Activated CD8-positive, alpha-beta memory T cell treated with anti-CD3 and anti-CD28 coated beads for 36 hours (primary cell): ENCODE data around the gene ZNF691. TPM values are rescaled to one million over a fixed set of nuclear protein-coding genes. Genes with fewer than 3 reads are reported as not detected.
"Not testable (repeated sequence)": the region's sequence is repeated elsewhere in the genome, so short reads cannot be mapped to it uniquely, and the experiment has no call there.

Source experiments
- CTCF ChIA-PET: fragments of 350-600 bp; sonication (Branson Sonifier 250); formaldehyde crosslinking; loops from one replicate; lab custom pipeline; 2021; ENCODE audit warnings: antibody characterized with exemption; lab: Charles Lee
- POLR2A ChIA-PET: fragments of 350-600 bp; sonication (Branson Sonifier 250); formaldehyde crosslinking; loops from one replicate; lab custom pipeline; 2021; ENCODE audit warnings: antibody characterized with exemption; lab: Charles Lee
- total RNA-seq, 2 experiments: library from RNA; stranded (reverse); gene quantifications; one replicate each; pipeline ENCODE4 v1.2.3, GENCODE V29; 2021

The ZNF691 gene
- total RNA-seq, 2 experiments from 2014 or later: 12.0 to 12.2 TPM

GRCh38 chr1:42886046-42886739 is 39.8 kb downstream of the ZNF691 start:
- POLR2A ChIA-PET: no interaction called here
- CTCF ChIA-PET: no interaction called here

DNA sequence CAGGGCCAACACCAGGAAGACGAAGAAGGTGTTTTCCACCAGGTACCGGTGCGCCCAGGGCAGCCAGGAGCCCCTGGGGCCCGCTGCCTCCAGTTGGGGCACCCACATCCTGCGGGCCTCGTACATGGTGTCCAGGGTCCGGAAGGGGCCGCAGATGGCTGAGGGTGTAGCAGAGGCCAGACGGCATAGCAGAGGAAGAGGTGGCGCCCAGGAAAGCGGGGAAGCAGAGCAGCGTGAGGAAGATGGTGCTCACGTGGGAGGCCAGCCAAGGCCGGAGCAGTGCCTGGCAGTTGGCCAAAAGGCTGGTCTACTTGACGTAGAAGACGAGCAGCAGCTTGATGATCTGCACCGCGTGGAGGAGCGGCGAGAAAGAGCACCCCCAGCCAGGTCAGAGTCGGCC is 40.4 kb downstream of the ZNF691 start:
- ChIA-PET CTCF (no interaction called here), POLR2A (no interaction called here)

DNA sequence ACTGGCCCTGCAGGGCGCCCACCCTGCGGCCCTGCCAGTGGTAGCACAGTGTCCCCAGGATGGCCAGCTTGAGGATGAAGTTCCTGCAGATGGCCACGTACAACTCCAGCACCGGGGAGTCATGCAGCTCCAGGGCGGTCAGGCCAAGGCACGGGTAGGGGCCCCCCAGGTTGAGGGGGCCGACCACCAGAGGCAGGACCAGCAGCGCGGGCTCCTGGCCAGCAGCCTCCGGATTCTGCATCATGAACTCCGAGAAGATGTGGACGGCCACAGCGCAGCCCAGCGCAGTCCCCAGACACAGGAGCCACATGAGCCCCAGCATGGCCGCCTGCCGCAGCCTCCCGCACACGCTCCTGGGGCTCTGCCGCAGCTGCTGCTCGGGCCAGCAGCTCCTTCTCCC is 41.0 kb downstream of the ZNF691 start:
- ChIA-PET POLR2A (no interaction called here), CTCF (no interaction called here)

- ChIA-PET POLR2A (no interaction called here), CTCF (no interaction called here)
Measured at GRCh38 chr1:42888013-42888633, 41.7 kb downstream of the ZNF691 start.

GRCh38 chr1:42889264-42889663 is 42.9 kb downstream of the ZNF691 start:
- ChIA-PET CTCF (interaction anchor here (0.7 kb wide), 1 partner anchor 67 kb away, joined by 3 read pairs; no protein-coding TSS in a partner anchor), POLR2A (no interaction called here)

DNA sequence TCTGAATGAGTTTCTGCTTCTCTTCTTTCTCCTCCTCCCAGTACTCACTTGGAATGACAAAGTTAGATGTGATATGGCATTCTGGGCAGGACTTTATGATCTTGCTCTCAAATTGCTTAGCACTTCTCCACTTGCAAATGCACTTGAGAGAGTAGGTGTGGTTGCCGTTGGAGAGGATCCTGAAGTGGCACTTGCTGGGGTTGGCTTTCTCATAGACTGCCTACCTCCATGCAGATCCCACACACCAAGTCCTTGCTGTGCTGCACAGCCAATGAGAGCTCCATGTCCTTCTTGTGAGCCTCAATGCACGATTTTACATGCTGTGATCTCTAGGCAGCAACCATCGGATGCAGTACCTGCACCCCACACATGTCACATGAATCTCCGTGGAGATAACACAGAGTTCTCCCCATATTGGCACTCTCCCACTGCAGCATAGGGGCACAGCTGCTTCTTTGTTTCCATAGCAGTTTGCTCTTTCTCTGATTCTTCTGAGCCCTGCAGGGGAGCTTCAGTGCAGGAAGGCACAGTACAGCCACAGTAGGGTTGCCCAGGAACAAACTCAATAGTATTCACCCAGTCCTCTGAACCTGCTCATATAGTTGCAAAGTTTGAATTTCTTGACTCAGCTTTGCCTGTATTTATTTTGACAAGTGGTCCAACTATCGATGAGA is 45.2 kb downstream of the ZNF691 start:
- ChIA-PET CTCF (interaction anchor here (0.6 kb wide), 2 partner anchors 82 to 300 kb away, joined by 3 to 5 read pairs; no protein-coding TSS in a partner anchor), POLR2A (no interaction called here)

DNA sequence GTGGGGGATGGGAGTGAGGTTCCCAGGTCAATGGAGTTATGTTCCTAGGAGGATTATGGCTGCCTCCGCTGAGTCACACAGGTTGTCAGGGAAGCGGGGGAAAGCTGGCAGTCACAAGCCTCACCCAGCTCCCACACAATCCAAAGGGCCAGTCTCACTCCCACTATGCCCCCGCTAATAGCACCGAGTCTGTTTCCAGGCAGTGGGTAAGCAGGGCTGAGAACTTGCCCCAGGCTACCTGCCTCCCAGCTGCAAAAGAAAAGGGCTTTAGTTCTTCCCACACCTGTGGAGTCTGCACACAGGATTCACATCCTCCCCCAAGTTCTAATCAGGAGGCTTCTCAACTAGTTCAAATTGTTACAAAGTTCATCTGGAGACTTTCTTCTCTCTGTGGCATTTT is 53.5 kb downstream of the ZNF691 start:
- CTCF ChIA-PET: interaction anchor here (2.3 kb wide), 1 partner anchor 13 kb away, joined by 12 read pairs; no protein-coding TSS in a partner anchor
- POLR2A ChIA-PET: not testable (repeated sequence)

Other genes starting within 250 kb of the ZNF691 start
- gene PPIH, start 188.2 kb upstream of the ZNF691 start, total RNA-seq: 100 to 1,000 TPM; 109 to 120 TPM
- gene YBX1, start 164.2 kb upstream of the ZNF691 start, total RNA-seq: 1,000 to 10,000 TPM; 1,420 to 1,437 TPM
- gene CLDN19, start 106.4 kb upstream of the ZNF691 start, total RNA-seq: not detected
- gene P3H1, start 79.6 kb upstream of the ZNF691 start, total RNA-seq: 10 to 100 TPM; 31.5 to 35.5 TPM
- 1 to 10 TPM; 5.9 to 6.9 TPM for gene C1orf50, start 79.4 kb upstream of the ZNF691 start, total RNA-seq
- gene TMEM269, start 61.6 kb upstream of the ZNF691 start, total RNA-seq: under 1 TPM in 1 of 2 experiments, not detected in 1; 0.13 TPM
- 1 to 10 TPM; 2.5 to 3.0 TPM for gene ERMAP, start 29.5 kb upstream of the ZNF691 start, total RNA-seq
- 10 to 100 TPM; 11.8 to 11.9 TPM for gene SVBP, start 29.2 kb upstream of the ZNF691 start, total RNA-seq
- gene SLC2A1, start 112.3 kb downstream of the ZNF691 start, total RNA-seq: 100 to 1,000 TPM; 168 to 170 TPM